B cell (primary cell): ENCODE measurements around the gene IQCH.

Experiments
- EZH2 ChIP-seq: IDR thresholded peaks from 2 replicates; pipeline ENCODE4 v1.6.1; 2012; ENCODE audit warnings: borderline replicate concordance, low read depth, mild to moderate bottlenecking, moderate library complexity, low read length; ENCODE audit not compliant: insufficient read depth, poor library complexity, severe bottlenecking
- TF ChIP-seq, protein P1 (sequence below): fragments of 200-600 bp; IDR thresholded peaks from one replicate; pipeline ENCODE4 v1.8.0; 2022; ENCODE audit warnings: antibody characterized with exemption, mild to moderate bottlenecking

DNA sequence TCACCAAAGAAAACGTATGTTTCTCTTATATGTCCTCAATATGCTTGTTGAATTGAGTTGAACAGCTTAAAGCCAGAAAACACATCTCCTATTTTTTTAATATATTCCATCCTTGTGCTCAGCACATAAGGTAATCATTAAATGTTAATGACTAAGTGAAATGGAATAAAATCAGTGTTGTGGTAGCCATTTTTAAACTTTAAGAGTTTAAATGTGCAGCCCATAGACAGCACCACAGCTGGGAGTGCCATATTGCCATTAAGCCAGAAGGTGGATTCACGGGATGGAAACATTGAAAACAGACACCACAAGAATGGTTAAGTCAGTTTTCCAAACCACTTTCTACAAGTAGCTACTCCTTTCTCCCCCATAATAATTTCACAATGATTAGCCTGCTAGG is 189.5 kb downstream of the IQCH start:
- TF ChIP-seq, protein P1, sequence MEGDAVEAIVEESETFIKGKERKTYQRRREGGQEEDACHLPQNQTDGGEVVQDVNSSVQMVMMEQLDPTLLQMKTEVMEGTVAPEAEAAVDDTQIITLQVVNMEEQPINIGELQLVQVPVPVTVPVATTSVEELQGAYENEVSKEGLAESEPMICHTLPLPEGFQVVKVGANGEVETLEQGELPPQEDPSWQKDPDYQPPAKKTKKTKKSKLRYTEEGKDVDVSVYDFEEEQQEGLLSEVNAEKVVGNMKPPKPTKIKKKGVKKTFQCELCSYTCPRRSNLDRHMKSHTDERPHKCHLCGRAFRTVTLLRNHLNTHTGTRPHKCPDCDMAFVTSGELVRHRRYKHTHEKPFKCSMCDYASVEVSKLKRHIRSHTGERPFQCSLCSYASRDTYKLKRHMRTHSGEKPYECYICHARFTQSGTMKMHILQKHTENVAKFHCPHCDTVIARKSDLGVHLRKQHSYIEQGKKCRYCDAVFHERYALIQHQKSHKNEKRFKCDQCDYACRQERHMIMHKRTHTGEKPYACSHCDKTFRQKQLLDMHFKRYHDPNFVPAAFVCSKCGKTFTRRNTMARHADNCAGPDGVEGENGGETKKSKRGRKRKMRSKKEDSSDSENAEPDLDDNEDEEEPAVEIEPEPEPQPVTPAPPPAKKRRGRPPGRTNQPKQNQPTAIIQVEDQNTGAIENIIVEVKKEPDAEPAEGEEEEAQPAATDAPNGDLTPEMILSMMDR = no peak
- TF ChIP-seq EZH2 = no peak
